ENCODE results near the gene PRKCE. TPM values are rescaled to one million over a fixed set of nuclear protein-coding genes. Genes with fewer than 3 reads are reported as not detected.

PRKCE gene
- total and polyA plus RNA-seq, 4 donors = 2.5 to 38.6 (median 5.8) TPM

- no peak for TF ChIP-seq CTCF (IDR thresholded peaks at IDR 0.05; ENCODE audit: low read depth, low read length, missing input control)
Measured at GRCh38 chr2:45992021-45992740, 340.7 kb downstream of the PRKCE start (continued).

- no peak overlapping the region for H3K9ac ChIP-seq (ENCODE audit: low read depth in 1 of 2, low read length in 2 of 2)
- no peaks in the 10 kb centered on the region for H3K9me3 ChIP-seq (ENCODE audit: control insufficient read depth in 4 of 4, low read length in 3 of 4)
- H3K4me1 ChIP-seq (ENCODE audit: control insufficient read depth in 4 of 4, insufficient read depth in 4 of 4, low read length in 3 of 4) = peaks cover 9 to 52% (median 45%) of the 10 kb centered on the region in 4 donors
- TF ChIP-seq ATF3 (IDR thresholded peaks at IDR 0.05) (no peak), GABPA (IDR thresholded peaks at IDR 0.05 in 1 of 2, conservative IDR thresholded peaks at IDR 0.05 in 1 of 2) (no peak), YY1 (IDR thresholded peaks at IDR 0.05) (no peak), RAD21 (IDR thresholded peaks at IDR 0.05) (no peak), NR2F2 (IDR thresholded peaks at IDR 0.05) (no peak), ZBTB33 (IDR thresholded peaks at IDR 0.05) (no peak), HNF4G (IDR thresholded peaks at IDR 0.05) (no peak), SP1 (IDR thresholded peaks at IDR 0.05) (no peak), MAX (IDR thresholded peaks at IDR 0.05) (no peak), HNF4A (conservative IDR thresholded peaks at IDR 0.05) (no peak), TAF1 (conservative IDR thresholded peaks at IDR 0.05) (no peak), CTCF (IDR thresholded peaks at IDR 0.05; ENCODE audit: low read depth, low read length, missing input control) (no peak), FOXA2 (IDR thresholded peaks at IDR 0.05) (no peak)
- 23% methylated on average over 7 of the region's 7 CpGs for WGBS
- DNase-seq (ENCODE audit: low spot score) = no peak
- H3K27ac ChIP-seq (ENCODE audit: low read depth in 1 of 2, low read length in 2 of 2) = peak overlapping the region; percentile 83 to 87
- no peaks in the 10 kb centered on the region for H3K36me3 ChIP-seq (ENCODE audit: control insufficient read depth in 4 of 4, insufficient read depth in 3 of 4, low read depth in 1 of 4, low read length in 3 of 4)
- no peak overlapping the region for H3K4me3 ChIP-seq (ENCODE audit: low read depth in 1 of 3, low read length in 3 of 3)
- H3K27me3 ChIP-seq (ENCODE audit: control insufficient read depth in 4 of 4, insufficient read depth in 4 of 4, low read length in 3 of 4) = no peaks in the 10 kb centered on the region
Measured at GRCh38 chr2:45992741-45993475, 341.4 kb downstream of the PRKCE start.

Data from liver (tissue), 9 donors.